Right lobe of liver (tissue), 6 donors: ENCODE results near the gene CCDC97. TPM values are rescaled to one million over a fixed set of nuclear protein-coding genes. Genes with fewer than 3 reads are reported as not detected.
"Not testable (repeated sequence)": the region's sequence is repeated elsewhere in the genome, so short reads cannot be mapped to it uniquely, and the experiment has no call there.

Experiments used
- ATAC-seq, 4 donors: fragments of 200-7000 bp; cut with Tn5 transposase; one replicate each; pipeline ENCODE4 v1.9.1; 2020; ENCODE audit warnings: mild to moderate bottlenecking in 4 of 4, moderate library complexity in 4 of 4
- DNase-seq, 3 donors: peaks; one replicate each; pipeline ENCODE4 v3.0.0-alpha.2; 2020
- H3K27ac ChIP-seq, 3 donors: fragments of 200-600 bp; one replicate each; pipeline ENCODE4 v1.8.0; 2022
- H3K27me3 ChIP-seq, 2 donors: fragments of 200-600 bp; one replicate each; pipeline ENCODE4 v1.8.0; 2022
- H3K36me3 ChIP-seq, 4 donors: fragments of 200-600 bp; sonication (generic) in 1 of 4; one replicate each; pipeline versions ENCODE4 v1.5.1 to v1.8.0; 2017 to 2022; ENCODE audit warnings: control low read depth in 1 of 4
- H3K4me1 ChIP-seq, 4 donors: fragments of 200-600 bp; sonication (generic) in 1 of 4; one replicate each; pipeline versions ENCODE4 v1.5.1 to v1.8.0; 2017 to 2022; ENCODE audit warnings: control low read depth in 1 of 4
- H3K4me3 ChIP-seq, 3 donors: fragments of 200-600 bp; one replicate each; pipeline ENCODE4 v1.8.0; 2022
- H3K9me3 ChIP-seq, 4 donors: fragments of 200-600 bp; sonication (generic) in 1 of 4; one replicate each; pipeline versions ENCODE4 v1.5.1 to v1.8.0; 2017 to 2022; ENCODE audit warnings: control low read depth in 1 of 4
- POLR2A ChIP-seq: fragments of 450-650 bp; IDR thresholded peaks from one replicate; pipeline ENCODE4 v1.6.1; 2017; ENCODE audit warnings: antibody characterized with exemption, mild to moderate bottlenecking
- WGBS: methylation state at CpG from one replicate; pipeline ENCODE4 v1.1.6; 2018; ENCODE audit warnings: low coverage, low lambda C conversion rate; ENCODE audit not compliant: insufficient coverage; ENCODE audit errors: missing lambda C conversion rate; 5-methylcytosine and 5-hydroxymethylcytosine counted together
- intact Hi-C, 2 donors: fragments of 100-400 bp; cut with DNase I; formaldehyde crosslinking; loops; one replicate each; pipeline versions ENCODE4 v1.11.2 to v1.14.1; 2022
- small RNA-seq, 2 experiments: library from RNA; depleted of rRNA; stranded (forward); fragments of <200 nt; gene quantifications; one replicate each; pipeline ENCODE3, GENCODE V24; 2016
- total RNA-seq, 6 experiments: library from RNA; depleted of rRNA in 2 of 6; stranded (reverse); fragments of >200 nt in 2 of 6; fragmentation: NEBNext Ultra II Directional in 3 of 6; extraction: Animal tissue kit (Norgen Biotek cat#: 25700) in 3 of 6; gene quantifications; one replicate each; pipeline versions ENCODE4 v1.1.0 to v1.2.4, GENCODE V29; 2016 to 2023
- TF ChIP-seq, protein P1 (sequence below), 4 donors: fragments of 200-600 bp in 3 of 4; fragments of 450-650 bp in 1 of 4; IDR thresholded peaks; one replicate each; pipeline versions ENCODE4 v1.5.1 to v1.8.0; 2016 to 2022; ENCODE audit warnings: antibody characterized with exemption in 4 of 4, mild to moderate bottlenecking in 2 of 4
- donor health status: DM: no; HTN: yes; CAD: no.
- donor health status: DM: no; HTN: no; CAD: no.
- donor health status: DM: no; HTN: no; CAD: no.
- donor health status: DM: no; HTN: yes; CAD: no.
- donor health status: DM: no; HTN: yes; CAD: no.

CCDC97 gene
- total RNA-seq, 6 experiments from 2014 or later: 4.6 to 7.2 (median 6.9) TPM

DNA sequence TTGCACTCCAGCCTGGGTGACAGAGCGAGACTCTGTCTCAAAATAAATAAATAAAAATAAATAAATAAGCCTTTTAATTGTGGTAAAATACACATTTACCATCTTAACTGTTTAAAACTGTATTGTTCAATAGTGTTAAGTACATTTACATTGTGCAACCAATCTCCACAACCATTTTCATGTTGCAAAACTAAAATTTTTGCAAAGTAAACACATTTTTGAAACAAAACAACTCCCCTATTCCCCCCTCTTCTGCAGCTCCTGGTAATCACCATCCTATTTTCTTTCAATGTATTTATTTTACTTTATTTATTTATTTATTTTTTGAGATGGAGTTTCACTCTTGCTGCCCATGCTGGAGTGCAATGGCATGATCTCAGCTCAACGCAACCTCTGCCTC is 59.8 kb downstream of the CCDC97 start:
- Histone ChIP-seq H3K36me3 (no peaks in the 10 kb centered on the region), H3K4me3 (no peak overlapping the region), H3K27ac (no peak overlapping the region), H3K27me3 (no peaks in the 10 kb centered on the region), H3K4me1 (peaks cover 0 to 5% (median 0%) of the 10 kb centered on the region in 4 donors), H3K9me3 (no peaks in the 10 kb centered on the region)
- 90% methylated on average over 2 of the region's 2 CpGs for WGBS
- TF ChIP-seq, protein P1, sequence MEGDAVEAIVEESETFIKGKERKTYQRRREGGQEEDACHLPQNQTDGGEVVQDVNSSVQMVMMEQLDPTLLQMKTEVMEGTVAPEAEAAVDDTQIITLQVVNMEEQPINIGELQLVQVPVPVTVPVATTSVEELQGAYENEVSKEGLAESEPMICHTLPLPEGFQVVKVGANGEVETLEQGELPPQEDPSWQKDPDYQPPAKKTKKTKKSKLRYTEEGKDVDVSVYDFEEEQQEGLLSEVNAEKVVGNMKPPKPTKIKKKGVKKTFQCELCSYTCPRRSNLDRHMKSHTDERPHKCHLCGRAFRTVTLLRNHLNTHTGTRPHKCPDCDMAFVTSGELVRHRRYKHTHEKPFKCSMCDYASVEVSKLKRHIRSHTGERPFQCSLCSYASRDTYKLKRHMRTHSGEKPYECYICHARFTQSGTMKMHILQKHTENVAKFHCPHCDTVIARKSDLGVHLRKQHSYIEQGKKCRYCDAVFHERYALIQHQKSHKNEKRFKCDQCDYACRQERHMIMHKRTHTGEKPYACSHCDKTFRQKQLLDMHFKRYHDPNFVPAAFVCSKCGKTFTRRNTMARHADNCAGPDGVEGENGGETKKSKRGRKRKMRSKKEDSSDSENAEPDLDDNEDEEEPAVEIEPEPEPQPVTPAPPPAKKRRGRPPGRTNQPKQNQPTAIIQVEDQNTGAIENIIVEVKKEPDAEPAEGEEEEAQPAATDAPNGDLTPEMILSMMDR (IDR thresholded peaks at IDR 0.05): no peak
- no peak for TF ChIP-seq POLR2A
- no peak for ATAC-seq
- intact Hi-C loops: no loop called here
- no peak for DNase-seq

DNA sequence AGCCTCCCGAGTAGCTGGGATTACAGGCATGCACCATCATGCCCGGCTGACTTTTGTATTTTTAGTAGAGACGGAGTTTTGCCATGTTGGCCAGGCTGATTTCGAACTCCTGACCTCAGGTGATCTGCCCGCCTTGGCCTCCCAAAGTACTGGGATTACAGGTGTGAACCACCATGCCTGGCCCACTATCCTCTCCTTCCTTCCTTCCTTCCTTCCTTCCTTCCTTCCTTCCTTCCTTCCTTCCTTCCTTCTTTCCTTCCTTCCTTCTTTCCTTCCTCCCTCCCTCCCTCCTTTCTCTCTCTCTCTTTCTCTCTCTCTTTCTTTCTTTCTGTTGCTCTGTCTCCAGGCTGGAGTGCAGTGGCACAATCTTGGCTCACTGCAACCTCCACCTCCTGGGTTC is 61.1 kb downstream of the CCDC97 start:
- WGBS: 75% methylated on average over 1 of the region's 5 CpGs
- H3K36me3 ChIP-seq, H3K4me3 ChIP-seq, H3K27me3 ChIP-seq, intact Hi-C loops, H3K9me3 ChIP-seq, H3K27ac ChIP-seq, DNase-seq, ATAC-seq: not testable (repeated sequence)
- peaks cover 0 to 12% (median 2%) of the 10 kb centered on the region in 4 donors for H3K4me1 ChIP-seq

DNA sequence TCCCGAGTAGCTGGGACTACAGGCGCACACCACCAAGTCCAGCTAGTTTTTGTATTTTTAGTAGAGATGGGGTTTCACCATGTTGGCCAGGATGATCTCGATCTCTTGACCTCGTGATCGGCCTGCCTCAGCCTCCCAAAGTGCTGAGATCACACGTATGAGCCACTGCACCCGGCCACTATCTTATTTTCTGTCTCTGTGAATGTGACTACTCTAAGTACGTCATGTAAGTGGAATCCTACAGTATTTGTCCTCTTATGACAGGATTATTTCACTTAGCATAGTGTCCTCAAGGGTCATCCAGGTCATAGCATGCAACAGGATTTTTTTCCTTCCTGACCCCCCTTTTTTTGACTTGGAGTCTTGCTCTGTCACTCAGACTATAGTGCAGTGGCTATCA is 61.6 kb downstream of the CCDC97 start:
- DNase-seq (no peak), ATAC-seq (no peak)
- Histone ChIP-seq H3K4me1 (peaks cover 0 to 16% (median 3%) of the 10 kb centered on the region in 4 donors), H3K27ac (no peak overlapping the region), H3K9me3 (no peaks in the 10 kb centered on the region), H3K36me3 (no peaks in the 10 kb centered on the region), H3K27me3 (no peaks in the 10 kb centered on the region), H3K4me3 (no peak overlapping the region)
- no peak for TF ChIP-seq POLR2A
- TF ChIP-seq, protein P1 (IDR thresholded peaks at IDR 0.05): no peak
- intact Hi-C loops: no loop called here
- WGBS: 92% methylated on average over 8 of the region's 8 CpGs

DNA sequence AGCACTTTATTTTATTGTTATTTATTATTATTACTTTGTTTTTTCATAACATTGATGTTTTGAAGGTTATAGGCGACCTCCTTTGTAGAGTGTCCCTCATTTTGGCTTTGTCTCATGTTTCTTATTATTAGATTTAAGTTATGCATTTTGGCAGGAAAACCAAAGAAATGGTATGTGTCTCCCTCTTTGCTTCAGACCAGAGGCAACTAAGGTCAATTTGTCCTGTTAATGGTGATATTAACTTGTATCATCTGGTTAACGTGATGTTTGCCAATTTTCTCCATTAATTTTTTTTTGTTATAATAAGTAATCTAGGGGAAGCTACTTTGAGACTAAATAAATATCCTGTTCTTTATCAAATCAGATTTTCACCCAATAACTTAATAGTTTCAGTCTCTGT is 62.5 kb downstream of the CCDC97 start:
- Histone ChIP-seq H3K4me3 (no peak overlapping the region), H3K36me3 (no peaks in the 10 kb centered on the region), H3K9me3 (no peaks in the 10 kb centered on the region), H3K27ac (no peak overlapping the region), H3K27me3 (no peaks in the 10 kb centered on the region), H3K4me1 (peaks cover 0 to 17% (median 3%) of the 10 kb centered on the region in 4 donors)
- DNase-seq (no peak), ATAC-seq (no peak)
- no peak for TF ChIP-seq POLR2A
- TF ChIP-seq, protein P1 (IDR thresholded peaks at IDR 0.05): no peak
- intact Hi-C loops: no loop called here
- 78% methylated on average over 2 of the region's 2 CpGs for WGBS

DNA sequence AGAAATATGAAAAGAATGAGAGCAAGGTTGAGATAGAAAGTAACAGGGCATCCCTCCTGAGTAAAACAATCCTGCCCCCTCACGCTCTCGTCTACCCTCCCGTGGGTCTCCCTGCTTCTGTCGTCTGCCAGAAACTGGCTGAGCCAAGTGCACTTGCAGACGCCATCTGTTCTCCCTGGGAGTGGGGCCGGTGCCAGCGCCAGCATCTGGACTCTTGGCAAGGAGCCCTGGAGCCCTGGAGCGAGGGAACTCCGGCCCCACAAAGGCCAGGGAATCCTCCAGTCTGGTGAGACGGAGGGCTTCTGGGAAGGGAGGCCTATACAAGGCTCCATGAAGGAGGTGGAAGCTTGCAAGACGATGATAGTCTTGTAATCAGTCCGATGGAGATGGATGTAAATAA is 64.0 kb downstream of the CCDC97 start:
- no peaks in the 10 kb centered on the region for H3K36me3 ChIP-seq
- TF ChIP-seq, protein P1 (IDR thresholded peaks at IDR 0.05): no peak
- TF ChIP-seq POLR2A: no peak
- no peaks in the 10 kb centered on the region for H3K9me3 ChIP-seq
- intact Hi-C loops: no loop called here
- peaks cover 0 to 12% (median 3%) of the 10 kb centered on the region in 4 donors for H3K4me1 ChIP-seq
- no peak overlapping the region for H3K27ac ChIP-seq
- WGBS: 47% methylated on average over 9 of the region's 12 CpGs
- ATAC-seq (peak in 1 of 4 donors; percentile 36), DNase-seq (peak in 1 of 3 donors; percentile 63)
- H3K4me3 ChIP-seq: no peak overlapping the region
- H3K27me3 ChIP-seq: no peaks in the 10 kb centered on the region

Small RNA genes within 50 kb of the gene (small RNA-seq; reads per million reads assigned to genes)
- 0 to 0.65 reads per million in 2 experiments for gene RN7SL34P

Other genes starting within 250 kb of the CCDC97 start
- 10 to 100 TPM in 1 of 6 experiments, 1 to 10 TPM in 1, under 1 TPM in 1, not detected in 3; 0.73 to 15.8 (median 2.1) TPM for gene CYP2A13, start 221.7 kb upstream of the CCDC97 start, total RNA-seq
- gene CYP2F1, start 195.7 kb upstream of the CCDC97 start, total RNA-seq: not detected
- 1 to 10 TPM in 3 of 6 experiments, under 1 TPM in 3; 0.54 to 1.9 (median 0.99) TPM for gene CYP2S1, start 117.0 kb upstream of the CCDC97 start, total RNA-seq
- gene AXL, start 90.9 kb upstream of the CCDC97 start, total RNA-seq: 10 to 100 TPM in 3 of 6 experiments, 1 to 10 TPM in 3; 5.7 to 20.3 (median 10.2) TPM
- gene HNRNPUL1, start 45.8 kb upstream of the CCDC97 start, total RNA-seq: 10 to 100 TPM; 53.5 to 70.0 (median 61.8) TPM
- 10 to 100 TPM in 2 of 6 experiments, 1 to 10 TPM in 4; 4.9 to 19.1 (median 8.5) TPM for gene TGFB1, start 43.8 kb downstream of the CCDC97 start, total RNA-seq
- gene B9D2, start 54.0 kb downstream of the CCDC97 start, total RNA-seq: 1 to 10 TPM; 1.7 to 4.4 (median 2.6) TPM
- gene TMEM91, start 66.4 kb downstream of the CCDC97 start, total RNA-seq: 1 to 10 TPM; 1.8 to 4.1 (median 3.0) TPM
- 10 to 100 TPM in 5 of 6 experiments, 1 to 10 TPM in 1; 6.1 to 26.6 (median 14.1) TPM for gene EXOSC5, start 87.2 kb downstream of the CCDC97 start, total RNA-seq
- 10 to 100 TPM; 32.1 to 68.7 (median 48.9) TPM for gene BCKDHA, start 87.6 kb downstream of the CCDC97 start, total RNA-seq
- 1 to 10 TPM in 1 of 6 experiments, under 1 TPM in 5; 0.50 to 1.2 (median 0.63) TPM for gene B3GNT8, start 117.2 kb downstream of the CCDC97 start, total RNA-seq
- gene DMAC2, start 129.7 kb downstream of the CCDC97 start, total RNA-seq: 10 to 100 TPM; 18.9 to 30.5 (median 22.5) TPM
- not detected for gene ERICH4, start 133.0 kb downstream of the CCDC97 start, total RNA-seq